SU-DHL-6 (cell line): ENCODE data around the gene RUNX2.

Experiments
- H2AFZ ChIP-seq: fragments of 200-600 bp; sonication (generic); 2 replicates; pipeline ENCODE4 v1.6.1; 2014; ENCODE audit warnings: low read depth, mild to moderate bottlenecking, moderate library complexity, mixed read lengths, antibody characterized with exemption, low read length; ENCODE audit not compliant: severe bottlenecking
- H3F3A ChIP-seq: fragments of 200-600 bp; shearing (Covaris generic); 2 replicates; pipeline ENCODE4 v1.6.0; 2016; ENCODE audit warnings: antibody characterized with exemption, mild to moderate bottlenecking; ENCODE audit not compliant: insufficient read depth
- H3K27ac ChIP-seq: fragments of 200-600 bp; sonication (generic); 2 replicates; pipeline ENCODE4 v1.5.1; 2016; ENCODE audit warnings: low read depth, mild to moderate bottlenecking, low read length, moderate library complexity, mixed read lengths
- H3K27me3 ChIP-seq: fragments of 200-600 bp; sonication (generic), shearing (Covaris generic); 2 replicates; pipeline ENCODE4 v1.6.0; 2014; ENCODE audit warnings: mild to moderate bottlenecking, low read length
- H3K36me3 ChIP-seq: fragments of 200-600 bp; sonication (generic); 2 replicates; pipeline ENCODE4 v1.6.1; 2014; ENCODE audit warnings: mild to moderate bottlenecking, low read length, mixed read lengths
- H3K4me2 ChIP-seq: fragments of 300-600, 200-600 bp; shearing (Covaris generic), sonication (generic); 2 replicates; pipeline ENCODE4 v1.6.0; 2014; ENCODE audit warnings: low read length, low read depth, mild to moderate bottlenecking; ENCODE audit not compliant: poor library complexity, severe bottlenecking
- H3K4me3 ChIP-seq: fragments of 200-600 bp; sonication (generic); 2 replicates; pipeline ENCODE4 v1.5.1; 2014; ENCODE audit warnings: antibody characterized with exemption, low read length, mild to moderate bottlenecking, mixed read lengths; ENCODE audit not compliant: insufficient read depth, poor library complexity, severe bottlenecking
- H3K79me2 ChIP-seq: fragments of 200-600 bp; sonication (generic); 2 replicates; pipeline ENCODE4 v1.6.1; 2014; ENCODE audit warnings: mild to moderate bottlenecking, low read length, moderate library complexity; ENCODE audit not compliant: insufficient read depth
- H3K9ac ChIP-seq: fragments of 200-600 bp; sonication (generic); 2 replicates; pipeline ENCODE4 v1.7.0; 2014; ENCODE audit warnings: mild to moderate bottlenecking, low read length
- H3K9me2 ChIP-seq: fragments of 200-600 bp; sonication (generic); replicated peaks from 2 replicates; pipeline ENCODE4 v1.6.1; 2014; ENCODE audit warnings: low read length; ENCODE audit not compliant: insufficient read depth
- H3K9me3 ChIP-seq: fragments of 200-600 bp; sonication (generic); 2 replicates; pipeline ENCODE4 v1.6.1; 2014; ENCODE audit warnings: low read length, mixed read lengths; ENCODE audit not compliant: insufficient read depth
- H4K20me1 ChIP-seq: fragments of 200-600 bp; sonication (generic); 2 replicates; pipeline ENCODE4 v1.6.1; 2014; ENCODE audit warnings: low read depth, mild to moderate bottlenecking, antibody characterized with exemption, low read length, moderate library complexity, mixed read lengths
- EZH2phosphoT487 ChIP-seq: fragments of 200-600 bp; sonication (generic), shearing (Covaris generic); conservative IDR thresholded peaks from 2 replicates; pipeline ENCODE4 v1.6.1; 2018; ENCODE audit warnings: mild to moderate bottlenecking, antibody characterized with exemption, low read length, moderate library complexity, mixed read lengths
- TF ChIP-seq, protein P1 (sequence below): fragments of 200-600 bp; sonication (generic); IDR thresholded peaks from one replicate; pipeline ENCODE4 v1.5.1; 2017; ENCODE audit warnings: antibody characterized with exemption, mild to moderate bottlenecking, low read length, moderate library complexity; ENCODE audit not compliant: insufficient read depth, poor library complexity, severe bottlenecking

Gene RUNX2

GRCh38 chr6:45477278-45477677 lies 149.1 kb downstream of the RUNX2 start:
- Histone ChIP-seq H3K36me3 (no peaks in the 10 kb centered on the region), H3K27ac (no peak overlapping the region), H3F3A (no peaks in the 10 kb centered on the region), H4K20me1 (no peaks in the 10 kb centered on the region), H3K79me2 (no peaks in the 10 kb centered on the region), H3K9ac (no peak overlapping the region), H3K9me3 (no peaks in the 10 kb centered on the region), H3K9me2 (no peaks in the 10 kb centered on the region), H2AFZ (no peak overlapping the region), H3K27me3 (no peaks in the 10 kb centered on the region), H3K4me2 (no peak overlapping the region), H3K4me3 (no peak overlapping the region)
- TF ChIP-seq, protein P1, sequence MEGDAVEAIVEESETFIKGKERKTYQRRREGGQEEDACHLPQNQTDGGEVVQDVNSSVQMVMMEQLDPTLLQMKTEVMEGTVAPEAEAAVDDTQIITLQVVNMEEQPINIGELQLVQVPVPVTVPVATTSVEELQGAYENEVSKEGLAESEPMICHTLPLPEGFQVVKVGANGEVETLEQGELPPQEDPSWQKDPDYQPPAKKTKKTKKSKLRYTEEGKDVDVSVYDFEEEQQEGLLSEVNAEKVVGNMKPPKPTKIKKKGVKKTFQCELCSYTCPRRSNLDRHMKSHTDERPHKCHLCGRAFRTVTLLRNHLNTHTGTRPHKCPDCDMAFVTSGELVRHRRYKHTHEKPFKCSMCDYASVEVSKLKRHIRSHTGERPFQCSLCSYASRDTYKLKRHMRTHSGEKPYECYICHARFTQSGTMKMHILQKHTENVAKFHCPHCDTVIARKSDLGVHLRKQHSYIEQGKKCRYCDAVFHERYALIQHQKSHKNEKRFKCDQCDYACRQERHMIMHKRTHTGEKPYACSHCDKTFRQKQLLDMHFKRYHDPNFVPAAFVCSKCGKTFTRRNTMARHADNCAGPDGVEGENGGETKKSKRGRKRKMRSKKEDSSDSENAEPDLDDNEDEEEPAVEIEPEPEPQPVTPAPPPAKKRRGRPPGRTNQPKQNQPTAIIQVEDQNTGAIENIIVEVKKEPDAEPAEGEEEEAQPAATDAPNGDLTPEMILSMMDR, result no peak
- no peak for TF ChIP-seq EZH2phosphoT487

- H3K27me3 ChIP-seq, result no peaks in the 10 kb centered on the region
- H3K9ac ChIP-seq, result no peak overlapping the region
- H3K9me3 ChIP-seq, result no peaks in the 10 kb centered on the region
- H3K4me3 ChIP-seq, result no peak overlapping the region
- no peak overlapping the region for H2AFZ ChIP-seq
- no peaks in the 10 kb centered on the region for H3F3A ChIP-seq
- no peak for TF ChIP-seq EZH2phosphoT487
- TF ChIP-seq, protein P1, result no peak
- H3K79me2 ChIP-seq, result no peaks in the 10 kb centered on the region
- H3K36me3 ChIP-seq, result no peaks in the 10 kb centered on the region
- no peak overlapping the region for H3K4me2 ChIP-seq
- no peaks in the 10 kb centered on the region for H4K20me1 ChIP-seq
- H3K9me2 ChIP-seq, result no peaks in the 10 kb centered on the region
- H3K27ac ChIP-seq, result no peak overlapping the region
These were observed 149.7 kb downstream of the RUNX2 start for GRCh38 chr6:45477790-45478189.

GRCh38 chr6:45478240-45478639 lies 150.1 kb downstream of the RUNX2 start:
- H4K20me1 ChIP-seq, result no peaks in the 10 kb centered on the region

More at GRCh38 chr6:45478240-45478639, 150.1 kb downstream of the RUNX2 start:
- no peak overlapping the region for H3K27ac ChIP-seq
- H2AFZ ChIP-seq, result no peak overlapping the region
- TF ChIP-seq EZH2phosphoT487, result no peak
- TF ChIP-seq, protein P1, result no peak
- no peak overlapping the region for H3K9ac ChIP-seq
- H3K27me3 ChIP-seq, result no peaks in the 10 kb centered on the region
- no peaks in the 10 kb centered on the region for H3K79me2 ChIP-seq
- H3K9me2 ChIP-seq, result no peaks in the 10 kb centered on the region
- H3K4me3 ChIP-seq, result no peak overlapping the region
- H3K4me2 ChIP-seq, result no peak overlapping the region
- H3F3A ChIP-seq, result no peaks in the 10 kb centered on the region
- H3K36me3 ChIP-seq, result no peaks in the 10 kb centered on the region
- H3K9me3 ChIP-seq, result no peaks in the 10 kb centered on the region
